HG03565 (cell line): ENCODE results near the gene YTHDF1.
"Not testable (repeated sequence)": the region's sequence is repeated elsewhere in the genome, so short reads cannot be mapped to it uniquely, and the experiment has no call there.

ENCODE experiments used
- ATAC-seq: cut with Tn5 transposase; IDR thresholded peaks from one replicate; pipeline ENCODE4 v1.9.1; 2021; ENCODE audit warnings: mild to moderate bottlenecking, moderate library complexity; ENCODE audit not compliant: unreplicated experiment

YTHDF1 gene

DNA sequence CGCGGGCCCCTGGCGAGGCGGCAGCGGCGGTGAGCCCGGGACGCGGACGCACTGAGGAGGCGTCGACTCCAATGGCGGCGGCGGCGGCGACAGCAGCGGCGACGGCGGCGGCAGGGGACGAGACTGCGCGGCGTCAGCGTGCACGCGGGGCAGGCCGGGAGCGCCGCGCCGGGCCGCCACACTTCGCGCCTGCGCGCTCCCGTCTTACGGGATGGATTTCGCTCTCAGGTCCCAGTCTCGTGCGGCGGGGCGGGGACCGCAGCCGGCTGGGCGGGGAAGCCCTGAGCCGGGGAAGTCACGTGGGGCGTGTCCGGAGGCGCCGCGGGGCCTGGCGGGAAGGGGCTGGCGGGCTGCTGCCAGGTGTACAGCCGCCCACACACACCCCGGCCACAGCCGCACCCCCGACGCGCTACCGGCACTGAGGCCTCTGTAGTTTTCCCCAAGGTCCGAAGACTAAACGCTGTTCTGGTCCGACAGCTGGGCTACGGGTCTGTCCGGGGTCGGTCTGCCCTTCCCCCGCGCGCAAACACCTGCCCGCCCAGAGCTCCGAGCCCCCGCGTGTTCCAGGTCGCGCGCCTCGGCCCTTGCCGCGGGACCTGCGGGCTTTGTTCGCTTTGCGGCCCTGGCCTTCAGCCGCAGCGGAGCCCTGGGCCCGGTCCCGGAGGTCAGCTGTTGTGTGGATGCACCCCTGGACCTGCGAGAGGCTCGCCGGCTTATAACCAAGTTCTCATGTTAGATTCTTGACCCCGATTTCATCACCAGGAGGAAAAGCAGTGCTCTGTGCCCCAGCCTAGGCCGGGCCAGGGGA, at the start of gene YTHDF1:
TSS of gene YTHDF1 (minus strand) at position 91 of the 808 bp plus-strand sequence. CDS start 239 bp downstream, outside the sequence.
- peak; percentile 77 for ATAC-seq

DNA sequence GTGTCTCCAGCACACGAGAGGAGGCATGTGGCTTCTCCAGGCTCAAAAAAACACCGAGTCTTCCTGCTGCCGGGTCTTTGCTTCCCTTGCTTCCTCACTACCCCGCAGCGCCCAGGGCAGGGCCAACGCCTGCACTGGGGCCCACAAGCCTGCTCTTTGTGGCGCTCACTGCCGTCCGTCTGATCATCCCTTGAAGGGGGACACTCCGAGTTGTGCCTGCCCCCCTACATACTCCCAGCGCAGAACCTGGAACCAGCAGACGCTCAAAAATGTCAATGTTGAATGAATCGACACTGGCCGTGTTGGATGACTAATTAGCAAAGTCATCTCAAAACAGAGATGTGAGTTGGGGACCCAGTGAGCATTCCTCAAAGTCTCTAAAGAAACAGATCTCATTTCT, 48.6 kb upstream of the YTHDF1 start:
- no peak for ATAC-seq

GRCh38 chr20:63264000-63264399, 48.1 kb upstream of the YTHDF1 start:
- ATAC-seq: no peak

DNA sequence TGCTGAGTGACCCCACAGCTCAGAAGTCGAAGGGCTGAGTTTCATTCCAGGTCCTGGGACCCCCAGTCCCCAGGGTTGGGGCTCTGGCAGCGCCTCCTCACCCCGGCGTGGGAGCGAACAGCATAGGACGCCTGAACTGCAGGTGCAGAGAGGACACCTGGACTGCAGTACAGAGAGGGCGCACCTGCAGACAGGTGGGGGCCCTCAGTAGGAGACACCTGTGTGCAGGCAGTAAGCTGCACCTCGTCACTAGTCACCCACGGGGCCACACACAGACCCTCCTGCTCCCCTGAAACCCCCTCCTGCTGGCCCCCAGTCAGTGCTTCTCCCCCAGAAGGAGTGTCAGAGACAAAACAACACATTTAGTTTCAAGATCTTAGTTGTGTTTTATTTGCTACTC, 46.9 kb upstream of the YTHDF1 start:
- ATAC-seq: no peak

- ATAC-seq: no peak
Measured at GRCh38 chr20:63261795-63262528, 46.0 kb upstream of the YTHDF1 start.

GRCh38 chr20:63261060-63261794, 45.3 kb upstream of the YTHDF1 start:
- ATAC-seq: no peak

GRCh38 chr20:63260521-63260920, 44.6 kb upstream of the YTHDF1 start:
- no peak for ATAC-seq

DNA sequence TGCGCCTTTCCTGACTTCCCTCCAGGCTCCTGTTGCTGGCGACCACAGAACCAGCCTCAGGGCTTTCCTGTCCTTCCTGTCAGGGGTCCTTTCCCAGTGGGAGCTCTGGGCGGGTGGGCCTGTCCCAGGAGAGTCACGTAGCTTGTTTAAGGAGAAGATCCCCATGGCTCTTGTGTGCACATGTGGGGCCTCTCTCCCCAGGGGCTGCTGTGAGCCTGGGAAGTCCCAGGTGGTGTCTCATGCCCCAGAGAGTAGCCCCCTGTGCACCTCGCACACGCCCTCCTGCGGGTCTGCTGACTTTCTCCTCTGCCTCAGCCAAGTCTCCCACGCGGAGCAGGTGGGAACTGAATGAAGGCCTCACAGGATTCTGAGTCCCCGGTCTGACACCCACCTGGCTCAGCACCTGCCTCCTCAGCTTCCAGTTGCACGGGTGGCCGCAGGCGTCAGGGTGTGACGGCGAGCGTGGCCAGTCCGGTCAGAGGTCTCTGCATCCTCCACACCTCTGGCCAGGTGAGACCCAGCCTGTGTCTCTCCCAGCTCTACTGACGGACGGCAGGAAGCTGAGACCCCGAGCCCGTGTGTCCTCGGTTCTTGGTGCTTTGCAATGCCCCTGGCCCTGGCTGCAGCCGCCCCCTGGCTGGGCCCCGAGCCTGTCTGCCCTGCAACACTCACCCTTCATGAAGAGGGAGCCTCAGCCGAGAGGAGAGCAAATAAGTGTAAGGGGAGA, 44.0 kb upstream of the YTHDF1 start:
- ATAC-seq: no peak

- ATAC-seq: no peak
Measured at GRCh38 chr20:63258781-63259180, 42.9 kb upstream of the YTHDF1 start.

- no peak for ATAC-seq
Measured at GRCh38 chr20:63257629-63258028, 41.7 kb upstream of the YTHDF1 start.

GRCh38 chr20:63256954-63257353, 41.0 kb upstream of the YTHDF1 start:
- no peak for ATAC-seq

DNA sequence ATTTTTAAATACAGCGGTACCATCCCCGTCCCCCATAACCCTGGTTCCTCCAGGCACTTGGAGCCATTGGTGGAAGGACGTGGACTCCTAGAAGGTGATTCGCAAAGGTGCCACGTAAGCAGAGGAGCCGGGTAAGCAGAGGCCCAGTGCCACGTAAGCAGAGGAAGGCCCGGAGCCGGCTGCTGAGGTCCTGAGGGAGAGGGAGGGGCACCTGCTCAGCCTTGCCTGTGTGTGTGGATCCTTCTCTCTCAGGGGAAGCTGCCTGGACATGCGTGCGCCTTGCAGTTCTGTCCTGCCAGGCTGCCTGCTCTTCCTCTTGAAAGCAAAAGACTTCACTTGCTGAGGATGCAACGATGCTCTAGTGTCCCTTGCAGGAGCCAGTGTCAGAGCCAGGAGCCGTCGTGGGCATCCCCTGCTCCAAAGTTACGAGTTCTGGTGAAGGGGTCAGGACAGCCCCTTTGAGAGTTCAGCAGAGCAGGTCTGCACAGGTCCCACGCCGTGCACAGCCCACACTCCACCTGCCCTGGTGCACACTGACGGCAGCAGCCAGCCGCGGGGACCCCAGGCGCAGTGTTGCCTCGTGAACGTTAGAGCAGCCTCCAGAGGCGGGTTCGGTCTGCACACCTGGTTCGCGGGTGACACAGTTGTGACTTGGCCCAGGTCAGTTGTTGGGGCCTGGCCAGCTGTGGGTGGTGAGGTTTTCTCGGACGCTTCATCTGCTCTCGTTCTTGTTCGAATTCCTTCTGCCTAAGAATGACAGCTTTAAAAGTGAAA, 40.2 kb upstream of the YTHDF1 start:
- no peak for ATAC-seq

- ATAC-seq: no peak
Measured at GRCh38 chr20:63254606-63255384, 38.9 kb upstream of the YTHDF1 start.

DNA sequence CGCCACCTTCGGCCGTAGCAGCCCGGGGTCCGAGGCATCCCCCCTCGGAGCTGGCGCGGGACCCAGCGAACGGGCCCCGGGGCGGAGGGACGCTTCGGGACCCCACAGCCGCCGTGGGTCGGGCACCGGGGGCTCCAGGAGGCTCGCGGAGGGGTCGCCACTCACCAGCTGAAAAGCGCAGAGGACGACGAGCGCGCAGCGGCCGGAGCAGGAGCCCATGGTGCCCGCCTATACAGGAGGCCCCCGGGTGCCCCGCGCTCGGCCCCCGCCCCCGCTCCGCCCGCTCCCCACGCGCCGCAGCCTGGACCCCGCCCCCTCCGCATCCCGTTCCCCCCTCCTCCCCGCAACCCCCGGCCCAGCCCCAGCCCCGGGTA, 38.3 kb upstream of the YTHDF1 start, which contains the start of gene NKAIN4:
TSS of gene NKAIN4 (minus strand) at position 232 of the 374 bp plus-strand sequence. CDS start at position 219, 13 bp downstream.
- no peak for ATAC-seq

DNA sequence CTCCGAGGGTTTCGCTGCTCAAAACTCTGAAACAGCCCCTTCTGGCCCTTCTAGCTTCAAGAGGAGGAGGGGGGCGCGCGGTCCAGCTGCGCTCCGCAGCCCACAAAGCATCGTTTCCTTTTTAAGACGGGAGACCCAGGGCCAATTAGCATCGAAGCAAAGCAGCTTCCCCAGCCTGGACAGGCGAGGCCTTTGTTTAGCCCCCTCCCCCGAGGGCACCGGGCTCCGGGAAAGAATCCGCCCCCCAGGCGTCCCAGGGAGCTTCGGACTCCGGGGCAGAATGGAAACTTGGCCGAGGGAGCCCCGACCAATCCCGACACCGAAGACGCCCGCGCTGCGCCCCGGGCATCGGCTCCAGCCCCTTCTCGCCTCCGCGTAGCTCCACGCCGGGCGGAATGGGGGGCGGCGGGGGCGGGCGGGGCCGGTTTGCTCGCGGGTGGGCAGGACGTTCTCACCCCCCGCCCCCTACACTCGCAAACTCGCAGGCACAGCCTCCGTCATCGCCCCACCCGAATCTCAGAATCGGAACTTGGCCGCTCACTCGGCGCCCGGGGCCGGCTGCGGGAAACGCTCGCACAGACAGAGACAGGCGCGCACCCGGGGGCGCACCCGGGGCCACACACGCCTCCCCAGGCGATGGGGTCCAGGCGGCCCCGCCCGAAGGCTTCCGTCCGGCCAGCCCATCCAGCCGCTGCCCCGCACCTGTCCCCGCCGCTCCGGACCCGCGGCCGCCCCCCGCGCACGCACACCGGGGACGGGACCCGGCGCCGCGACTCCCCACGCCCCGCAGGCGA, 37.7 kb upstream of the YTHDF1 start:
- no peak for ATAC-seq

DNA sequence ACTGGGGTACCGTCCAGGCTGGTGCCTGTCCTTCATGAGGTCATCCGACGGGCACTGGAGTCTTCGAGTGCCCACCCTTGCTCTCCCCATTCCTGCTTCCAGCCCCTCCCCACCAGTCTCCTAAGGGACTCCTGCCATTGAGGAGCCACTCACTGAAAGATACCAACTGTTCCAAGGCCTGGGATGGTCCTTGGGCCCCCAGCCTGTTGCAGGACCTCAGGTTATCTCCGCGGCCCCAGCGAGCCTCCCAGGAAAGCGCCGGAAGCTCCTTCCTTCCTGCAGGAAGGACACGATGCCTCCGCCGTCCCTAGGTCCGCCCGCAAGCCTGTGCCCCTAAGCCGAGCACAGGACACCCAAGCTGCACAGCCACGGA, 37.1 kb upstream of the YTHDF1 start:
- ATAC-seq: no peak

GRCh38 chr20:63252284-63252711, 36.4 kb upstream of the YTHDF1 start:
- no peak for ATAC-seq

DNA sequence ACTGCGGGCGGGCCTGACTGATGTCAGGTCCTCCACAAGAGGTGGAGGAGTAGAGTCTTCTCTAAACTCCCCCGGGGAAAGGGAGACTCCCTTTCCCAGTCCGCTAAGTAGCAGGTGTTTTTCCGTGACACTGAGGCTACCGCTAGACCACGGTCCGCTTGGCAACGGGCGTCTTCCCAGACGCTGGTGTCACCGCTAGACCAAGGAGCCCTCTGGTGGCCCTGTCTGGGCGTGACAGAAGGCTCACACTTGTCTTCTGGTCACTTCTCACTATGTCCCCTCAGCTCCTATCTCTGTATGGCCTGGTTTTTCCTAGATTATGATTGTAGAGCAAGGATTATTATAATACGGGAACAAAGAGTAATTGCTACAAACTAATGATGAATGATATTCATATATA, 35.4 kb upstream of the YTHDF1 start:
- not testable (repeated sequence) for ATAC-seq
